GM18870 (cell line): ENCODE results near the gene TBPL2.

Experiments used
- ATAC-seq: cut with Tn5 transposase; IDR thresholded peaks from one replicate; pipeline ENCODE4 v1.9.1; 2021; ENCODE audit warnings: moderate library complexity; ENCODE audit not compliant: unreplicated experiment

TBPL2 gene

DNA sequence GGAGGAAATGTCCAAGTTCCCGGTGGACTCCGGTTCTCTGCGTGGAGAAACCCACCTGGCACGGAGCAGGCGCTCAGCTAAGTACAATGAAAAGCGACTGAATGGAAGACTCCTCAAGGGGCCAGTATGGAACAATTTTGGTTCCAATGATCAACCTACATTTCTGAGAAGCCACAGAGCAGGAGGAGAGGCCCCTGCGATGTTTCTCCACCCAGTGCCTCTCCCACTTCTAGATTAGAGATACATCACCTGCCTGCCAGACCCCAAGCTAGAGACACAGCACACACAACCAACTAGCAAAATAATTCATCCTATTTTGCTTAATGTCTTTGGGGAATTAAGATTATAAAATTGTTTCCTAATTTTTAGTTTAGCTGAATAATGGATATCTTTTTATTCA lies 67.6 kb downstream of the TBPL2 start:
- no peak for ATAC-seq

DNA sequence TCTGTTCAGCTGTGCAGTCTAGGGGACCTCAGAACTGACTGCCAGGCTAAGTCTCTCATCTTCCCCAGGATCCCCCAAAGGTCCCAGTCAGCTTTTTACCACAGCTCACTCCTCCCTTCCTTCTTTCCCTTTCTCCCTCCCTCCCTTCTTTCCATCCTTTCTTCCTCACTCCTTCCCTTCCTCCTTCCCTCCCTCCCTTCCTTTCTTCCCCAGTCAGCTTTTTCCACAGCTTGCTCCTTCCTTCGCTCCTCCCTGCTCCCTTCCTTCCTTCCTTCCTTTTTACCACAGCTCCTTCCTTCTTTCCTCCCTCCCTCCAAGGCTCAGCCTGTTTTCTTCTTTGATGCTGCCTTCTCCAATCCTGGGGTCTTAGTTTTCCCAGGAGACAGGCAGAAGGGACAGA lies 68.0 kb downstream of the TBPL2 start:
- no peak for ATAC-seq

DNA sequence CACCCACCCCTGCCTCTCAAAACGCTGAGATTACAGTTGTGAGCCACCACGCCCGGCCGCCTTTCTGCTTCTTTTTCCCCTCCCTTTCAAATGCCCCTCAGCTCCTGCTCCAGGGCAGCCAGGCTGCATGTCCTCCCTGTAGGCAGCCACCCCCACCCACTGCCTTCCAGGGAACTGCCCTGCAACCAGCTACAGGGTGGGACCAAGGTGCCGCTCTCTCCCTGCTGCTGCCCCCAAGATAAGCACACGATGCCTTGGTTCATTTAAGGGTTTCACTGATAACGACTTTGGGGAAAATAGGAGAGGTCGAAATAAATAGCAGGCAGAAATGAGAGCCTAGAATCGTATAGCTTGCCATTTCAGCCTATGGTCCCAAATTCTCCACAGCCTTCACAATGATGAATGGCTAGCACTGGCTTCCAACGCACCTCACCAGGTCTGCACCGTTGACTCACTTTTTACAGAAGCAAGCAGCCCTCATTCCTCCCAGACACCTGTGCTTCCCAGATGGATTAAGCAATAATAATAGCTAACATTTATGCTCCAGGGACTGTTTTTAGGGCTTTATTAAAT lies 69.4 kb downstream of the TBPL2 start:
- no peak for ATAC-seq

GRCh38 chr14:55366271-55366670 lies 74.1 kb downstream of the TBPL2 start:
- no peak for ATAC-seq
